Neuronal stem cell (in vitro differentiated cells): Measurements from ENCODE around the gene SSBP2.

Experiments
- DNase-seq: peaks from one replicate; pipeline ENCODE4 v3.0.0-alpha.2; 2013; ENCODE audit warnings: low spot score
- H2AFZ ChIP-seq: one replicate; pipeline ENCODE4 v1.6.1; 2013; ENCODE audit warnings: mild to moderate bottlenecking, low read length, inconsistent platforms
- H2AK5ac ChIP-seq: 2 replicates; pipeline ENCODE4 v1.6.1; 2013; ENCODE audit warnings: low read depth, mild to moderate bottlenecking, inconsistent platforms, low read length, moderate library complexity, mixed read lengths
- H2BK120ac ChIP-seq: 2 replicates; pipeline ENCODE4 v1.6.1; 2013; ENCODE audit warnings: low read depth, mild to moderate bottlenecking, inconsistent platforms, low read length, moderate library complexity, mixed read lengths
- H2BK12ac ChIP-seq: one replicate; pipeline ENCODE4 v1.6.1; 2013; ENCODE audit warnings: low read length, inconsistent platforms
- H2BK15ac ChIP-seq: 2 replicates; pipeline ENCODE4 v1.6.1; 2013; ENCODE audit warnings: mild to moderate bottlenecking, low read length, inconsistent platforms, mixed read lengths
- H2BK5ac ChIP-seq: one replicate; pipeline ENCODE4 v1.6.1; 2013; ENCODE audit warnings: inconsistent platforms, mild to moderate bottlenecking, low read length, moderate library complexity
- H3K14ac ChIP-seq: one replicate; pipeline ENCODE4 v1.6.1; 2013; ENCODE audit warnings: low read length, inconsistent platforms
- H3K18ac ChIP-seq: 2 replicates; pipeline ENCODE4 v1.6.1; 2013; ENCODE audit warnings: low read length, inconsistent platforms
- H3K23ac ChIP-seq: 2 replicates; pipeline ENCODE4 v1.6.1; 2013; ENCODE audit warnings: low read depth, mild to moderate bottlenecking, mixed read lengths, low read length, inconsistent platforms; ENCODE audit not compliant: poor library complexity
- H3K27ac ChIP-seq: replicated peaks from 3 replicates; pipeline ENCODE4 v1.5.1; 2013; ENCODE audit warnings: low read length, inconsistent platforms
- H3K27me3 ChIP-seq, 3 experiments: 2 replicates each; pipeline ENCODE4 v1.6.1; 2013; ENCODE audit warnings: low read length in 3 of 3, mild to moderate bottlenecking in 2 of 3, inconsistent platforms in 1 of 3, low read depth in 1 of 3, mixed read lengths in 1 of 3, moderate library complexity in 1 of 3; ENCODE audit not compliant: control insufficient read depth in 3 of 3, insufficient read depth in 3 of 3
- H3K36me3 ChIP-seq, 2 donors: replicated peaks in 1 of 2; 2 replicates each; pipeline ENCODE4 v1.6.1; 2013; ENCODE audit warnings: low read length in 2 of 2; ENCODE audit not compliant: control insufficient read depth in 2 of 2, insufficient read depth in 2 of 2
- H3K4ac ChIP-seq: 2 replicates; pipeline ENCODE4 v1.6.1; 2013; ENCODE audit warnings: inconsistent platforms, mild to moderate bottlenecking, low read length, moderate library complexity
- H3K4me1 ChIP-seq, 2 donors: 1 replicate in 1 of 2; 2 replicates in 1 of 2; pipeline ENCODE4 v1.6.1; 2013; ENCODE audit warnings: low read length in 2 of 2, low read depth in 1 of 2; ENCODE audit not compliant: control insufficient read depth in 2 of 2, insufficient read depth in 1 of 2
- H3K4me2 ChIP-seq: one replicate; pipeline ENCODE4 v1.6.1; 2013; ENCODE audit warnings: mild to moderate bottlenecking, low read length, inconsistent platforms; ENCODE audit not compliant: insufficient read depth, poor library complexity, severe bottlenecking
- H3K4me3 ChIP-seq, 2 donors: 2 replicates each; pipeline ENCODE4 v1.5.1; 2013; ENCODE audit warnings: low read length in 2 of 2, mild to moderate bottlenecking in 2 of 2, inconsistent platforms in 1 of 2, moderate library complexity in 1 of 2
- H3K79me1 ChIP-seq: one replicate; pipeline ENCODE4 v1.6.1; 2013; ENCODE audit warnings: low read depth, mild to moderate bottlenecking, inconsistent platforms, low read length, moderate library complexity
- H3K9ac ChIP-seq: one replicate; pipeline ENCODE4 v1.6.1; 2013; ENCODE audit warnings: mild to moderate bottlenecking, low read depth, low read length, inconsistent platforms; ENCODE audit not compliant: poor library complexity
- H3K9me3 ChIP-seq, 2 donors: replicated peaks in 1 of 2; 2 replicates each; pipeline versions ENCODE3 to v1.6.1; 2013; ENCODE audit warnings: low read length in 2 of 2, mild to moderate bottlenecking in 2 of 2, inconsistent platforms in 1 of 2, low read depth in 1 of 2, mixed read lengths in 1 of 2, moderate library complexity in 1 of 2; ENCODE audit not compliant: control insufficient read depth in 2 of 2, insufficient read depth in 1 of 2
- H4K8ac ChIP-seq: one replicate; pipeline ENCODE4 v1.6.1; 2013; ENCODE audit warnings: low read depth, mild to moderate bottlenecking, inconsistent platforms, low read length, moderate library complexity
- H4K91ac ChIP-seq: one replicate; pipeline ENCODE4 v1.6.1; 2013; ENCODE audit warnings: low read length, low read depth, mild to moderate bottlenecking, inconsistent platforms; ENCODE audit not compliant: poor library complexity
- WGBS, 2 donors: extraction: QIAGEN DNeasy Blood & Tissue Kit; methylation state at CpG; one replicate each; pipeline ENCODE4 v1.1.7; 2013; ENCODE audit warnings: missing lambda C conversion rate in 2 of 2, mixed read lengths in 1 of 2; ENCODE audit not compliant: insufficient read length in 2 of 2, insufficient replicate concordance in 1 of 2; ENCODE audit errors: extremely low coverage in 2 of 2; 5-methylcytosine and 5-hydroxymethylcytosine counted together

The SSBP2 gene

GRCh38 chr5:81638471-81638870 is 112.4 kb downstream of the SSBP2 start:
- Histone ChIP-seq H3K4me2 (no peak overlapping the region), H3K27me3 (no peaks in the 10 kb centered on the region), H2BK120ac (no peak overlapping the region), H3K4me3 (no peak overlapping the region), H2BK5ac (no peak overlapping the region), H3K9ac (no peak overlapping the region), H3K79me1 (no peaks in the 10 kb centered on the region), H3K4ac (no peak overlapping the region), H3K23ac (no peak overlapping the region), H3K27ac (no peak overlapping the region), H3K14ac (no peak overlapping the region), H4K91ac (no peak overlapping the region), H2BK15ac (no peak overlapping the region), H2AK5ac (no peak overlapping the region), H3K9me3 (no peaks in the 10 kb centered on the region), H3K4me1 (no peaks in the 10 kb centered on the region), H2AFZ (no peak overlapping the region), H4K8ac (no peak overlapping the region), H3K18ac (no peak overlapping the region), H3K36me3 (peaks cover 2 to 47% of the 10 kb centered on the region in 2 donors), H2BK12ac (no peak overlapping the region)
- WGBS, 2 donors = no CpG with 5 or more reads among the region's 1 CpG
- DNase-seq = no peak

- no peaks in the 10 kb centered on the region for H3K4me1 ChIP-seq
- peaks cover 2 to 77% of the 10 kb centered on the region in 2 donors for H3K36me3 ChIP-seq
- no peak overlapping the region for H3K4me2 ChIP-seq
- no peak overlapping the region for H3K18ac ChIP-seq
- H2BK120ac ChIP-seq = no peak overlapping the region
- H3K9me3 ChIP-seq = no peaks in the 10 kb centered on the region
- WGBS, 2 donors = no CpG with 5 or more reads among the region's 4 CpGs
- H3K27me3 ChIP-seq = no peaks in the 10 kb centered on the region
- no peak overlapping the region for H3K4me3 ChIP-seq
- H2BK12ac ChIP-seq = no peak overlapping the region
- H3K9ac ChIP-seq = no peak overlapping the region
- no peak overlapping the region for H2AFZ ChIP-seq
- no peaks in the 10 kb centered on the region for H3K79me1 ChIP-seq
- no peak for DNase-seq
- no peak overlapping the region for H3K4ac ChIP-seq
- H2BK5ac ChIP-seq = no peak overlapping the region
- no peak overlapping the region for H3K27ac ChIP-seq
- no peak overlapping the region for H3K23ac ChIP-seq
- H4K8ac ChIP-seq = no peak overlapping the region
- H4K91ac ChIP-seq = no peak overlapping the region
- H2AK5ac ChIP-seq = no peak overlapping the region
- H2BK15ac ChIP-seq = no peak overlapping the region
- H3K14ac ChIP-seq = no peak overlapping the region
Measured at GRCh38 chr5:81633891-81634290, 117.0 kb downstream of the SSBP2 start.

GRCh38 chr5:81633471-81633870 is 117.4 kb downstream of the SSBP2 start:
- H2BK15ac ChIP-seq = no peak overlapping the region
- H2BK5ac ChIP-seq = no peak overlapping the region
- no peaks in the 10 kb centered on the region for H3K4me1 ChIP-seq
- H3K36me3 ChIP-seq = peaks cover 2 to 81% of the 10 kb centered on the region in 2 donors
- no peak overlapping the region for H3K23ac ChIP-seq
- H3K79me1 ChIP-seq = no peaks in the 10 kb centered on the region
- H3K9me3 ChIP-seq = no peaks in the 10 kb centered on the region
- no peak overlapping the region for H4K91ac ChIP-seq
- no peak overlapping the region for H3K9ac ChIP-seq
- WGBS, 2 donors = no CpG with 5 or more reads among the region's 3 CpGs
- DNase-seq = no peak
- H3K4me2 ChIP-seq = no peak overlapping the region
- no peak overlapping the region for H2BK12ac ChIP-seq
- no peak overlapping the region for H4K8ac ChIP-seq
- H3K18ac ChIP-seq = no peak overlapping the region
- no peak overlapping the region for H2AFZ ChIP-seq
- H3K4ac ChIP-seq = no peak overlapping the region
- H2AK5ac ChIP-seq = no peak overlapping the region
- no peaks in the 10 kb centered on the region for H3K27me3 ChIP-seq
- no peak overlapping the region for H3K27ac ChIP-seq
- no peak overlapping the region for H2BK120ac ChIP-seq
- H3K4me3 ChIP-seq = no peak overlapping the region
- no peak overlapping the region for H3K14ac ChIP-seq

- H4K8ac ChIP-seq = no peak overlapping the region
- no peak overlapping the region for H3K18ac ChIP-seq
- no peaks in the 10 kb centered on the region for H3K9me3 ChIP-seq
- H2BK5ac ChIP-seq = no peak overlapping the region
- H3K4ac ChIP-seq = no peak overlapping the region
- H3K36me3 ChIP-seq = peaks cover 2 to 87% of the 10 kb centered on the region in 2 donors
- no peak overlapping the region for H3K4me3 ChIP-seq
- H3K4me1 ChIP-seq = no peaks in the 10 kb centered on the region
- peaks cover 1% of the 10 kb centered on the region for H3K79me1 ChIP-seq
- H2BK15ac ChIP-seq = no peak overlapping the region
- H2AFZ ChIP-seq = no peak overlapping the region
- no peak overlapping the region for H2AK5ac ChIP-seq
- no peak overlapping the region for H3K23ac ChIP-seq
- no peak overlapping the region for H2BK120ac ChIP-seq
- no peak overlapping the region for H4K91ac ChIP-seq
- no peak overlapping the region for H3K9ac ChIP-seq
- DNase-seq = no peak
- no peak overlapping the region for H3K4me2 ChIP-seq
- H3K14ac ChIP-seq = no peak overlapping the region
- no peaks in the 10 kb centered on the region for H3K27me3 ChIP-seq
- H3K27ac ChIP-seq = no peak overlapping the region
- H2BK12ac ChIP-seq = no peak overlapping the region
Measured at GRCh38 chr5:81632679-81633078, 118.2 kb downstream of the SSBP2 start.
